Right lobe of liver (tissue), 4 donors: ENCODE results near the gene SSR3.

Experiments used
- CTCF ChIP-seq, 4 donors: fragments of 200-600 bp in 3 of 4; fragments of 450-650 bp in 1 of 4; IDR thresholded peaks; one replicate each; pipeline versions ENCODE4 v1.5.1 to v1.8.0; 2016 to 2022; ENCODE audit warnings: antibody characterized with exemption in 4 of 4, mild to moderate bottlenecking in 2 of 4
- POLR2A ChIP-seq: fragments of 450-650 bp; IDR thresholded peaks from one replicate; pipeline ENCODE4 v1.6.1; 2017; ENCODE audit warnings: antibody characterized with exemption, mild to moderate bottlenecking
- donor health status: DM: no; HTN: no; CAD: no.
- donor health status: DM: no; HTN: no; CAD: no.
- donor health status: DM: no; HTN: yes; CAD: no.

- TF ChIP-seq CTCF (IDR thresholded peaks at IDR 0.05), result no peak
- TF ChIP-seq POLR2A, result no peak
Observed at GRCh38 chr3:156511987-156512677, 42.8 kb downstream of the SSR3 start.
